GM19395 (cell line): ENCODE measurements around the gene EPN2.

Experiments used
- ATAC-seq: cut with Tn5 transposase; IDR thresholded peaks from one replicate; pipeline ENCODE4 v1.9.1; 2021; ENCODE audit warnings: mild to moderate bottlenecking, moderate library complexity; ENCODE audit not compliant: unreplicated experiment

Gene EPN2

GRCh38 chr17:19363114-19363438 lies 125.9 kb downstream of the EPN2 start:
- no peak for ATAC-seq

DNA sequence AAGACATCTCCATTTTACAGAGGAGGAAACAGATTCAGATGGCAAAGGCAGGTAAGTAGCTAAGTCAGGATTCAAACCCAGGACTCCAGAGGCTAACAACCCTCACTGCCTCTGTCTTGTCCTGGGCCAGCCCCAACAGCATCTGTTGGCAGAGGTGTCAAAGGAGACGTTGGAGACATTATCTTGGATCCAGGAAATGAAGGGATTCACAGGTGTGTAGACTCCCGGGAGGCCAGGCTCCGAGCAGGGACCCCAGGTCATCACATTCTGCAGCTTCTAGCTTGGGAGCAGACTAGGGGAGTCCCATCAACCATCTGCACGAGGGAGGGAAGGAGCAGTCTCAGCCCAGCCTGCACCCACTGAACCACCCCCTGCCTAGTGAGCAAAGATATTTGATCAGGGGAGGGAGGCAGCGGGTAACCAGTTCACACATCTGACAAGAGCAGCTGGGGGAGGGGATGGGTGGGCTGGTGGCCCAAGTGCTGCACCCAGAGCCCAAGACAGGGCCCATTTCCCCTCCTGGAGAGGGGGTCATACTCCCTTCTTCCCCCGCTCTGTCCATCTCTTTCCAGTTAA lies 126.4 kb downstream of the EPN2 start:
- no peak for ATAC-seq

DNA sequence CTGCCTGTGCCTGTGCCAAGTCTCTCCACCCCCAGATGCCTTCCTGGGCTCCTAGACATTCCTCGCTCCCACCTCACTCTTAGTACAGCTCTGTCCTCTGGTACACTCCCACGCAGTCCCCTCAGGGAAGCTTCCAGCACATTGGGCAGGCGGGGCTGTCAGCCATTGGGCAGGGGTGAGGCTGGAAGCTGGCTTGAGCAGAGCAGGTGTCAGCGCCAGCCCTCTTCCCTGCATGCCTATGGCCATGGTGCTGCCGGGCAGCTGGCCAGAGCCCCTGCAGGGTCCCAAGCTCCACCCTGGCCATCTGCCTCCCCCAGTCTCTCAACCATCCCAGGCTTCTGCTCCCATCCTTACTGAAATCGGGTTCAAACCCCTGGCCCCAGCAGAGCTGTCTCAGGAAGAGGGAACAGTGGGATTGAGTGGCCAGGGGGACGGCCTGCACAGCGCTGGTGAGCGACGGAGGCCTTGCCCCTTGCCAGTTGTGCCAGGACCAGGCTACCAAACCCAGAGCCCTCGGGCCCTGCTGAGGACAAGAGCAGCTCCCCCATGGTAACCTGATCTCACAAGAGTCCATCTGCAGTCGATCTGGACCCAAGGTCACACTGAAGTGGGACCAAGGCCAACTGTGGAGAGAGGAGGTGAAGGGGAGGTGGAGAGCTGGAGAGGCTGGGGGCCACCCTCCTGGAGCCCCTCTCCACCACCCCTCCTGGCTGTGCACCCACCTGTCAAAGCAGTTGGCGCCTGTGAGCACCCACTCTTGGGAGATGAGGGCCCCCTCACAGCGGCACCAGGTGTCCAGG lies 127.7 kb downstream of the EPN2 start:
- no peak for ATAC-seq

- no peak for ATAC-seq
Measured at GRCh38 chr17:19365499-19365817, 128.3 kb downstream of the EPN2 start.

DNA sequence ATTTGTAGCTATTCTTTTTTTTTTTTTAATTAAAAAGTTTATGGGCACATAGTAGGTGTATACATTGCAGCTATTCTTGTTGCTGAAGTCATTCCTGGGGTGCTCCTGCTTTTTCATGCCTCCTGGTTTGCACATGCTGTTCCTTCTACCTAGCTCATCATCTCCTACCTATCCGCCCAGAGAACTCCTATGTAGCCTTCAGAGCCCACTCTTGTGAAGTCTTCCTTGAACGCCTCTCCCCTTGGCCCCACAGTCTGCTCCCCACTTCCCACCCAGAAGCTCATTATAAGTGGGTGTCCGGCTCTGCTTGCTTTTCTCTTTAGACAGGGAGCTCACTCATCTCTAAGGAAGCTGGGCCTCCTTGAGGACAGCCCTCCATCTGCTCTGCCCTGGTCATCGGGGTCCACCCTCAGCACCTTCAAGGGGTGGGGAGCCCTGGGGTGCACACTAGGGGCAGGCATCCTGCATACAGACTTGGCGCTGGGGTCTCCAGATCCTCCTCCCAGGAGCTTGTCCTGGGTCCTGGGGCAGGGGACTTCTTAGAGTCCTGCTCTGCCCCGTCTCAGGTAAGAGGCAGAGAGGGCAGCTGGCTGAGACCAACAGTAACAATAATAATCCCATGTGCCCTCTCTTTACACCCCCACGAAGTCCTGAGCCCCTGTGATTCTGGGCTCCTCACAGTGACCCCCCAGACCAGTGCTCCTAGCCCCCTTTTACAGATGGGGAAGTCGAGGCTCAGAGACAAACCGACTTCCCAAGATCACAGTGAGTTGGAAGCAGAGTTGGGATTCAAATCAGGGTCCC lies 128.9 kb downstream of the EPN2 start:
- ATAC-seq: no peak

DNA sequence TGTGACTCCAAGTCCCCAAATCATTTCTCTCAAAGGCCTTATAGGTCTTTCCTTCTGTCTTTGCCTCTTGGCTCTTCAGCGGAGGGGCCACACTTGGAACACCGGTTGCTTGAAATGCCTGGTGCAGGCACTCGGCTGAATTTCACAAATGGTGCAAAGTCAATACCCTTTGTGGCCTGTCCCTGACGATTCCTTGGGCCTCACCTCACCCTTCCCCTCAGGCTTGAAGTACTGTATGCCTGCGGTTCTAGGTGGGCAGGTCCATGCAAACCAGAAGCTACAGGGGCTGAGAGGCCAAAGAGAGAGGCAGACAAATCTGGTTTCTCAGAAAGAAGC lies 129.4 kb downstream of the EPN2 start:
- ATAC-seq: no peak

- no peak for ATAC-seq
Measured at GRCh38 chr17:19368229-19368628, 131.1 kb downstream of the EPN2 start.

DNA sequence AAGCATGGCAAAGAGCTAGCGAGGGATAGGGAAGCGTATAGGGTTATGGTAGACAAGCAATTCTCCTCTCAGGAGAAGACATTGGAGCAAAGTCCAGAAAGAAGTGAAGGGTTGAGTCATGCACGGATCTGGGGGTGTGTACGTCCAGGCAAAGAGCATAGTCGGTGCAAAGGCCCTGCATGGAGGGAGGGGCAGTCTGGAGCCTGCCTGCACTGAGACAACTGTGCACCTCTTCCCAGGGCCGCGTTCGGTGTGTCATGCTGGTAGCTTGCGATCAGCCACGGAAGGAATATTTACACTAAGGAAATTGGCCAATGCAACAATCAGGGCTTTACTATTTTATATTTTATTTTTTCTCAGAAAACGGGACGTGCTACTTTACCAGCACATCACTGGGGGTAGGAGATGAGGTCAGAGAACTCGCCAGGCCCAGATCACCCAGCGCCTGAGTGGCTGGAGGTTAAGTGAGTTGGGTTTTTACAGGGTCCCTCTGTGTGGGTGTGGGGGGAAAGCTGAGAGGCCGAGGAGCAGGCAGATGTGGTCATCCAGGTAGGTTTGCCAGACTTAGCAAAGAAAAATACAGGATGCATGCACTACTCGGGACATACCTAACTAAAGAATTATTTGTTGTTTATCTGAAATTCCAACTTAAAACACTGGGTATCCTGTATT lies 132.1 kb downstream of the EPN2 start:
- no peak for ATAC-seq

DNA sequence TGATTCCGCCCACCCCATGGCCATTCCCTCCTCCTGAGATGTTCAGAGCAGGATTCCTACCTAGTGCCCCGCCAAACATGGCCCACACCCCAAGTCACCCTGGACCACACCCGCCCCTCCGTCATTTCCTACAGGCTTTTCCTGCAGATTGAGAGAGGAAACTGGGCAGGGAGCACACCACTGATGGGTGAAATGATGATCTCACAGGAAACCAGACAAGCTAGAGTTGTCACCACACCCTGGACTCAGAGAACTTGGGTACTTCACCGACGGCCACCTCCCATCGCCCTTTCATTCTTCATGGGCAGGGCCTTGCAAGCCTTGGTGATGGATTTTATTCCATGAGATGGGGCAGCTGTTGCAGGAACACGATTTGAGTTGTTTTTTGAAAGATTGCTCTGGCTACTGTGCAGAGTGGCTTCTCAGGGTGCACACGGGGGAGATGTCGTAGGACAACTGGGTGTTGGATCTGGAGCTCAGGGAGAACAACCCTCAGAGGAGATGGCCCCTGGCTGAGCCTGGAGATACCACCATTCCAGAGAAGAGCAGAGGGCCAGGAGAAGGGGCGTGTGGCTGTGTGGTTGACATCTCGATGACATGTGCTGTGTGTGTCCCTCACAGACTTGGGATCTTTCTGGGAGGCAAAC lies 132.8 kb downstream of the EPN2 start:
- ATAC-seq: no peak

DNA sequence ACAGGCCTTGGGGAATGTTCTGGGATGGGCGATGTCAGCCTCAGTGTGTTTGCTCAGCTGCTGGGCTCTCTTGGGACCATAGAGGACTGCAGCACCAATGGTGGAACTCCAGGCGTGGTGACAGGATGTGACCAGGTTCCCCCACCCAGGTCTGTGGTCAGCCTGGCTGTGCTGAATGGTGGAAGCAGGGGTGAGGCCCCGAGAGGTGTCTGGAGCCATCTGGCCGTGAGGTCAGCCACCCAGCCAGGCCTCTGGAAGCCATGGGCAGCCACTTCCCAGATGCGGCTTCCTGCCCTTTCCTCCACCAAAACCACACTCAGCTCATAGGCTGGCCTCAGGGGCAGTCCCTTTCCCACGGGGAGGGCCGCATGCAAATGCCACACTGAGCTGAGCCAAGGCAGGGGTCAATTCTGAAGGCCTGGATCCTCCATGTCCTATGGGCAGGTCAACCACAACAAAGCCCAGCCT lies 133.4 kb downstream of the EPN2 start:
- peak; percentile 67 for ATAC-seq

- ATAC-seq: no peak
Measured at GRCh38 chr17:19371259-19372010, 134.3 kb downstream of the EPN2 start.

DNA sequence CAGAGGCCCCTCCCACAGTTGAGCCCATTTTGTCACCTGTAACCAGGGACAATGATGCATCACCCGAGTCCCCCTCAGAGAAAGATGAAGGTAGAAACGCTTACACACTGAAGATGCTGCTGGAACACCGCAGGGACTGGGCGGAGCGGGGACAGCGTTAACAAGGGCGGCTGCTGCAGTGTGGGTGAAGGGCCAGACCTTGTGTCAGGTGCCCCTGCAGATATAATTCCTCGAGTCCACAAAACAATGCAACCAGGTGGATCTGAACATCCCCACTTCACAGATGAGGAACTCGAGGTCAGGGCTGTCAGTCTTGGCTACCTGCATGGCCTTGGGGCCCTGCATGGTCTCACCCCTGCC lies 134.8 kb downstream of the EPN2 start:
- no peak for ATAC-seq

DNA sequence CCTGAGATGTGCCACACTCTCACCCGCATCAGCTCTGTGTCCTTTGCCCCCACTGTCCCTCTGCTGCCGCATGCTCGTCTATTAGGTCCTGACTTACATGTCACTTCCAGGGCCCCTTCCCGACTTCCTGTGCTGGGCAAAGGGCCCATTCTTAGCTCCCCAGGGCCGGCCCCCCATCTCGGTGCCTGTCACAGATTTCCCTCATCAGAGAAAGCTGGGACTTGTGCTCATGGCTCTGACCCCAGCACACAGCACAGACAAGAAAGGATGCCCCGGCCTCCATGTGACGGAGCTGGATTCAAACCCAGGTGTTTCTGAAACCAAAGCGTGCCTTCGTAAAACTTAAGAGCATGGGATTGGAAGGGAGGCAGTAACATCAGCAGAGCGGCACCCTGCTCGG lies 135.3 kb downstream of the EPN2 start:
- no peak for ATAC-seq

DNA sequence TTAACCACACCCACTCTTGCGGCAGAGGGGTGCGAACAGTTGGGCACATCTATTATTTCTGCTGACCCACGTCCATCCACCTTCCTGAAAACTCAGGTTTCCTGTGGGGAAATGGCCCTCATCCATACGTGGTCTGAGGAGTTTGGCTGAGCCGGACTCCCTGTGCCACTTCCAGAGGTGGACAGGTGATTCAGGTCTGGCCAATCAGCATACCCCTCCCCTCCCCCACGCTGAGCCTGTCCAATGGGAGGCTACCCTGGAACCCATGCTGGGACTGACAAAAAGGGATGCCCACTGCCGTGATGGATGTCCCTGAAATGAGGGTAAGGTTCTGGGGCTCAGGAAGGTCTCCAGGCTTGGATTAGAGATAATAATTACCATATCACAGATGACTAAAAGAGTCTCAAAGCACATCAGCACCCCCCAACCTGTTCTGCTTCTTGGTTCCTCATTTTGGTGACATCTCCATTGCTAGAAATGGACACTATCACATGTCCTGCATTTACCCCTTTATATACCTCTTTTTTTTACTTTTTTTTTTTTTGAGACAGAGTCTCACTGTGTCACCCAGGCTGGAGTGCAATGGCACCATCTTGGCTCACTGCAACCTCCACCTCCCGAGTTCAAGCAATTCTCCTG lies 135.8 kb downstream of the EPN2 start:
- ATAC-seq: no peak

- no peak for ATAC-seq
Measured at GRCh38 chr17:19374136-19374535, 137.0 kb downstream of the EPN2 start.

- ATAC-seq: no peak
Measured at GRCh38 chr17:19375732-19376131, 138.6 kb downstream of the EPN2 start.

DNA sequence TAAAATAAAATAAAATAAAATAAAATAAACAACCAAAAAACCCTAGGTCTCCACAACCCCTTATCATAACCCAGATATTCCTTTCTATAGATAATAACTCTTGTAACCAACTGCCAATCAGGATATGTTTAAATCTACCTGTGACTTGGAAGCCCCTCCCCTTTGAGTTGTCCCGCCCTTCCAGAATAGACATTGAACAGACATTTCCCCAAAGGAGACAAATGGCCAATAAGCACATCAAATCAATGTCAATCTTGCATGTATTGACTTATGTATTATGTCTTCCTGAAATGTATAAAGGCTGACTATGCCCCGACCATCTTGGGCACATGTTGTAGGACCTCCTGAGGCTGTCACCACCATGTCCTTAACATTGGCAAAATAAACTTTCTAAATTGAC lies 139.6 kb downstream of the EPN2 start:
- ATAC-seq: no peak

GRCh38 chr17:19377602-19378415 lies 140.6 kb downstream of the EPN2 start:
- ATAC-seq: peak; percentile 90
